Gastroesophageal sphincter (tissue), 3 donors: Measurements from ENCODE around the gene TRAPPC4.

Experiments
- POLR2A ChIP-seq, 2 donors: fragments of 450-650 bp; IDR thresholded peaks; one replicate each; pipeline ENCODE4 v1.6.1; 2017; ENCODE audit warnings: antibody characterized with exemption in 2 of 2, mild to moderate bottlenecking in 2 of 2, moderate library complexity in 1 of 2
- POLR2AphosphoS5 ChIP-seq: sonication (generic); formaldehyde crosslinking; IDR thresholded peaks from one replicate; pipeline ENCODE4 v1.6.1; 2017; ENCODE audit warnings: antibody characterized with exemption
- TF ChIP-seq, protein P1 (sequence below), 4 experiments: fragments of 200-600 bp in 2 of 4; fragments of 450-650 bp in 2 of 4; sonication (generic) in 1 of 4; IDR thresholded peaks; one replicate each; pipeline ENCODE4 v1.5.1; 2017 to 2019; ENCODE audit warnings: antibody characterized with exemption in 4 of 4, mild to moderate bottlenecking in 2 of 4, moderate library complexity in 2 of 4

DNA sequence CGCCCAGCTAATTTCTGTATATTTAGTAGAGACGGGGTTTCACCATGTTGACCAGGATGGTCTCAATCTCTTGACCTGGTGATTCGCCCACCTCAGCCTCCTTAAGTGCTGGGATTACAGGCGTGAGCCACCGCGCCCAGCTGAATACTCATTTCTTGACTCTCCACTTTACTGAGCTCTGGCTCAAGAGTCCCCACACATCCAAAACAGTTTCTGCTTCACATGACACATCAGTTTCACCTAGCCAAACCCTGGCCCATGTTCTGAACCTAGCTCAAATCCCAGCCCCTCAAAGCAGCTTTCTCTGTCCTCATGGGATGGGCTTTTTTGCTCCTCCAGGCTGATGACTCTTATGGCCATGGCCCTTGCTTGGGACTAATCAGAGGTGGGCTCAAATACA is 28.6 kb downstream of the TRAPPC4 start:
- TF ChIP-seq, protein P1, sequence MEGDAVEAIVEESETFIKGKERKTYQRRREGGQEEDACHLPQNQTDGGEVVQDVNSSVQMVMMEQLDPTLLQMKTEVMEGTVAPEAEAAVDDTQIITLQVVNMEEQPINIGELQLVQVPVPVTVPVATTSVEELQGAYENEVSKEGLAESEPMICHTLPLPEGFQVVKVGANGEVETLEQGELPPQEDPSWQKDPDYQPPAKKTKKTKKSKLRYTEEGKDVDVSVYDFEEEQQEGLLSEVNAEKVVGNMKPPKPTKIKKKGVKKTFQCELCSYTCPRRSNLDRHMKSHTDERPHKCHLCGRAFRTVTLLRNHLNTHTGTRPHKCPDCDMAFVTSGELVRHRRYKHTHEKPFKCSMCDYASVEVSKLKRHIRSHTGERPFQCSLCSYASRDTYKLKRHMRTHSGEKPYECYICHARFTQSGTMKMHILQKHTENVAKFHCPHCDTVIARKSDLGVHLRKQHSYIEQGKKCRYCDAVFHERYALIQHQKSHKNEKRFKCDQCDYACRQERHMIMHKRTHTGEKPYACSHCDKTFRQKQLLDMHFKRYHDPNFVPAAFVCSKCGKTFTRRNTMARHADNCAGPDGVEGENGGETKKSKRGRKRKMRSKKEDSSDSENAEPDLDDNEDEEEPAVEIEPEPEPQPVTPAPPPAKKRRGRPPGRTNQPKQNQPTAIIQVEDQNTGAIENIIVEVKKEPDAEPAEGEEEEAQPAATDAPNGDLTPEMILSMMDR (IDR thresholded peaks at IDR 0.05) = no peak
- TF ChIP-seq POLR2AphosphoS5 = no peak
- TF ChIP-seq POLR2A (IDR thresholded peaks at IDR 0.05) = no peak
